HL-60 (cell line): ENCODE measurements around the gene SLC28A1.

Source experiments
- CTCF ChIP-seq: IDR thresholded peaks from one replicate; pipeline ENCODE4 v1.5.1; 2011; ENCODE audit warnings: low read length, control low read depth, inconsistent platforms; ENCODE audit not compliant: insufficient read depth
- POLR2AphosphoS5 ChIP-seq: IDR thresholded peaks from 2 replicates; pipeline ENCODE4 v1.6.1; 2012; ENCODE audit warnings: low read depth
- REST ChIP-seq: IDR thresholded peaks from 2 replicates; pipeline ENCODE4 v1.6.1; 2012; ENCODE audit warnings: low read depth; ENCODE audit not compliant: insufficient replicate concordance

GRCh38 chr15:84953136-84953535 is 68.7 kb downstream of the SLC28A1 start:
- no peak for TF ChIP-seq CTCF
- no peak for TF ChIP-seq POLR2AphosphoS5
- TF ChIP-seq REST: no peak
